ENCODE data around the gene GPATCH4.

DNA sequence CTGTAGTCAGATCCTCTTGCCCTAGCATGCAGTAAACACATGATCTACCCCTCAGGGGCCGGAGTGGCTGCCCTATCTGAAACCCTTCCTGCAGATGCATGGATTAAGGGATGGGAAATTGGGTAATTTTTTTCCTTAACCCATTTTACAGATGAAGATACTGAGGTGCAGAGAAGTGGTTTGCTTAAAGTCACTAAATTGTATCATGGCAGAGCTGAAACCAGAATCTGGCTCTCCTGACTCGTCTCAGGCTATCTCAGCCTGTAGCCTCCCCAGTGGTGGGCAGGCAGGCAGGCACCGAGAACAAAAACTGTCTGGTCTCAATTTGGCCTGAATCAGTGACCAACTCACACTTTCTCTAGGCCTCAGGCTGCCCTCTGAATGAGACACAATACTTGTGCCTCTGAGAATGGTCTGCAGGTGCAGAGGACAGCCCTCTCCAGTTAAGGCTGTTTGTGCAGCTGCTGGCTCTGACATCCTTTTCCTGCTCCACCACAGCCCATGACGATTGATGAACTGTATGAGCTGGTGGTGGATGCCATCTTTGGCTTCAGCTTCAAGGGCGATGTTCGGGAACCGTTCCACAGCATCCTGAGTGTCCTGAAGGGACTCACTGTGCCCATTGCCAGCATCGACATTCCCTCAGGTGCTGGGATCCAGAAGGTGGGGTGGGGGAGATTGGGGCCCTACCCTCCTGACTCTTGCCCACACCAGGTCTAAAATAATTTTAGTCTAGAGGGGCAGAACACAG lies 8.2 kb downstream of the GPATCH4 start:
- TF ChIP-seq, protein P1, sequence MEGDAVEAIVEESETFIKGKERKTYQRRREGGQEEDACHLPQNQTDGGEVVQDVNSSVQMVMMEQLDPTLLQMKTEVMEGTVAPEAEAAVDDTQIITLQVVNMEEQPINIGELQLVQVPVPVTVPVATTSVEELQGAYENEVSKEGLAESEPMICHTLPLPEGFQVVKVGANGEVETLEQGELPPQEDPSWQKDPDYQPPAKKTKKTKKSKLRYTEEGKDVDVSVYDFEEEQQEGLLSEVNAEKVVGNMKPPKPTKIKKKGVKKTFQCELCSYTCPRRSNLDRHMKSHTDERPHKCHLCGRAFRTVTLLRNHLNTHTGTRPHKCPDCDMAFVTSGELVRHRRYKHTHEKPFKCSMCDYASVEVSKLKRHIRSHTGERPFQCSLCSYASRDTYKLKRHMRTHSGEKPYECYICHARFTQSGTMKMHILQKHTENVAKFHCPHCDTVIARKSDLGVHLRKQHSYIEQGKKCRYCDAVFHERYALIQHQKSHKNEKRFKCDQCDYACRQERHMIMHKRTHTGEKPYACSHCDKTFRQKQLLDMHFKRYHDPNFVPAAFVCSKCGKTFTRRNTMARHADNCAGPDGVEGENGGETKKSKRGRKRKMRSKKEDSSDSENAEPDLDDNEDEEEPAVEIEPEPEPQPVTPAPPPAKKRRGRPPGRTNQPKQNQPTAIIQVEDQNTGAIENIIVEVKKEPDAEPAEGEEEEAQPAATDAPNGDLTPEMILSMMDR (IDR thresholded peaks at IDR 0.05): no peak
- TF ChIP-seq POLR2AphosphoS5 (IDR thresholded peaks at IDR 0.05; ENCODE audit: low read depth, low read length) (no peak), TCF7L2 (IDR thresholded peaks at IDR 0.05; ENCODE audit: low read depth, low read length) (no peak)
- TF ChIP-seq, protein P2, sequence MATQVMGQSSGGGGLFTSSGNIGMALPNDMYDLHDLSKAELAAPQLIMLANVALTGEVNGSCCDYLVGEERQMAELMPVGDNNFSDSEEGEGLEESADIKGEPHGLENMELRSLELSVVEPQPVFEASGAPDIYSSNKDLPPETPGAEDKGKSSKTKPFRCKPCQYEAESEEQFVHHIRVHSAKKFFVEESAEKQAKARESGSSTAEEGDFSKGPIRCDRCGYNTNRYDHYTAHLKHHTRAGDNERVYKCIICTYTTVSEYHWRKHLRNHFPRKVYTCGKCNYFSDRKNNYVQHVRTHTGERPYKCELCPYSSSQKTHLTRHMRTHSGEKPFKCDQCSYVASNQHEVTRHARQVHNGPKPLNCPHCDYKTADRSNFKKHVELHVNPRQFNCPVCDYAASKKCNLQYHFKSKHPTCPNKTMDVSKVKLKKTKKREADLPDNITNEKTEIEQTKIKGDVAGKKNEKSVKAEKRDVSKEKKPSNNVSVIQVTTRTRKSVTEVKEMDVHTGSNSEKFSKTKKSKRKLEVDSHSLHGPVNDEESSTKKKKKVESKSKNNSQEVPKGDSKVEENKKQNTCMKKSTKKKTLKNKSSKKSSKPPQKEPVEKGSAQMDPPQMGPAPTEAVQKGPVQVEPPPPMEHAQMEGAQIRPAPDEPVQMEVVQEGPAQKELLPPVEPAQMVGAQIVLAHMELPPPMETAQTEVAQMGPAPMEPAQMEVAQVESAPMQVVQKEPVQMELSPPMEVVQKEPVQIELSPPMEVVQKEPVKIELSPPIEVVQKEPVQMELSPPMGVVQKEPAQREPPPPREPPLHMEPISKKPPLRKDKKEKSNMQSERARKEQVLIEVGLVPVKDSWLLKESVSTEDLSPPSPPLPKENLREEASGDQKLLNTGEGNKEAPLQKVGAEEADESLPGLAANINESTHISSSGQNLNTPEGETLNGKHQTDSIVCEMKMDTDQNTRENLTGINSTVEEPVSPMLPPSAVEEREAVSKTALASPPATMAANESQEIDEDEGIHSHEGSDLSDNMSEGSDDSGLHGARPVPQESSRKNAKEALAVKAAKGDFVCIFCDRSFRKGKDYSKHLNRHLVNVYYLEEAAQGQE (IDR thresholded peaks at IDR 0.05; ENCODE audit: insufficient read depth in 1 of 2, low read depth in 2 of 2, low read length in 1 of 2): no peak

Data from Panc1 (cell line).